Epithelial cell of esophagus (primary cell): ENCODE data around the gene XRCC5.
"Not testable (repeated sequence)": the region's sequence is repeated elsewhere in the genome, so short reads cannot be mapped to it uniquely, and the experiment has no call there.

Source experiments
- DNase-seq: peaks from one replicate; pipeline ENCODE4 v3.0.0; 2010; ENCODE audit warnings: low read depth
- H3K4me3 ChIP-seq: 2 replicates; pipeline ENCODE4 v1.5.1; 2011; ENCODE audit warnings: mild to moderate bottlenecking, low read length, control low read depth
- TF ChIP-seq, protein P1 (sequence below): IDR thresholded peaks from 2 replicates; pipeline ENCODE4 v1.5.1; 2011; ENCODE audit warnings: low read depth, mild to moderate bottlenecking, low read length, control low read depth, inconsistent platforms; ENCODE audit not compliant: insufficient read depth; ENCODE audit errors: missing control alignments

Gene XRCC5

DNA sequence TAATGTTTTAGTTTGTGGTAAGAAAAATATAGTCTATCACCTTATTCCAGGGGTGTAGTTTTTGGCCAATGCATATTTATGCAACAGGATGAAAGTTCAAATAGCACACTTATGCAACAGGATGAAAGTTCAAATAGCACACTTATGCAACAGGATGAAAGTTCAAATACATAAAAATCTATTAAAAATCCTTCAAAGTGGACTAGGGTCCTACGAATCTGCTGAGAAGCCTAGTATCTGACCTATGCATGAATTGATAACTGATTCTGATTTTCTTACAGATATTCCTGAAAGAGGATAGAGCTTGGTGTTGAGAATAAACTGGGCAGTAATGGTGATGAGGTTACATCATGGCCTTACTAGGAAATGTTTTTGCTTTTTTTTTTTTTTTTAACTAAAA lies 30.4 kb upstream of the XRCC5 start:
- TF ChIP-seq, protein P1, sequence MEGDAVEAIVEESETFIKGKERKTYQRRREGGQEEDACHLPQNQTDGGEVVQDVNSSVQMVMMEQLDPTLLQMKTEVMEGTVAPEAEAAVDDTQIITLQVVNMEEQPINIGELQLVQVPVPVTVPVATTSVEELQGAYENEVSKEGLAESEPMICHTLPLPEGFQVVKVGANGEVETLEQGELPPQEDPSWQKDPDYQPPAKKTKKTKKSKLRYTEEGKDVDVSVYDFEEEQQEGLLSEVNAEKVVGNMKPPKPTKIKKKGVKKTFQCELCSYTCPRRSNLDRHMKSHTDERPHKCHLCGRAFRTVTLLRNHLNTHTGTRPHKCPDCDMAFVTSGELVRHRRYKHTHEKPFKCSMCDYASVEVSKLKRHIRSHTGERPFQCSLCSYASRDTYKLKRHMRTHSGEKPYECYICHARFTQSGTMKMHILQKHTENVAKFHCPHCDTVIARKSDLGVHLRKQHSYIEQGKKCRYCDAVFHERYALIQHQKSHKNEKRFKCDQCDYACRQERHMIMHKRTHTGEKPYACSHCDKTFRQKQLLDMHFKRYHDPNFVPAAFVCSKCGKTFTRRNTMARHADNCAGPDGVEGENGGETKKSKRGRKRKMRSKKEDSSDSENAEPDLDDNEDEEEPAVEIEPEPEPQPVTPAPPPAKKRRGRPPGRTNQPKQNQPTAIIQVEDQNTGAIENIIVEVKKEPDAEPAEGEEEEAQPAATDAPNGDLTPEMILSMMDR, result no peak
- H3K4me3 ChIP-seq, result no peak overlapping the region
- DNase-seq, result no peak

DNA sequence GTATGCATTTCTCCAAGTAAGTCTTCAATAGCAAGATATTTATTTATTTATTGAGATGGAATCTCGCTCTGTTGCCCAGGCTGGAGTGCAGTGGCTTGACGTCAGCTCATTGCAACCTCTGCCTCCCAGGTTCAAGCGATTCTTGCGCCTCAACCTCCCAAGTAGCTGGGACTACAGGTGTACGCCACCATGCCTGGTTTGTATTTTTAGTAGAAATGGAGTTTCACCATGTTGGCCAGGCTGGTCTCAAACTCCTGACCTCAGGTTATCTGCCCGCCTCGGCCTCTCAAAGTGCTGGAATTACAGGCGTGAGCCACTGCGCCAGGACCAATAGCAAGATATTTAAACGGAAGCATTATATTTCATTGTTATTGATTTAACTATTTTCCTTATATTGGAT lies 29.1 kb upstream of the XRCC5 start:
- not testable (repeated sequence) for H3K4me3 ChIP-seq, DNase-seq

DNA sequence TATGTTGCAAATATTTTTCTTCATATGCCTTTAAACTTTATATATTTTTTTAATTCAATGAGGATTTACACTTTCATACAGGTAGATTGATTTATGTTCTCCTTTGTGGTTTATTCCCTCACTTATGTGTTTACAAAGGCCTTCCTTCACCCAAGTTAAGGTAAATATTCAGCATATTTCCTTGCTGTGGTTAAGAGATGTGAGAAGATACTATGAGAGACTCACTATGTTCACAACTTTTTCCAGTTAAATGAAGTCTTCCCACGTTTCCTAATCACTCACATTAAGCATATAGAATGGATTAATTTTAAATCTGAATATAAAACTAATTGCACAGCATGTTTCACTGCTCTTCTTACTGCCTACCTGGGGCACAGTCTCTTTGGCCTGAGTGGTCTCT lies 28.1 kb upstream of the XRCC5 start:
- H3K4me3 ChIP-seq, result peak overlapping the region; percentile 67
- DNase-seq, result no peak
- TF ChIP-seq, protein P1, result no peak

DNA sequence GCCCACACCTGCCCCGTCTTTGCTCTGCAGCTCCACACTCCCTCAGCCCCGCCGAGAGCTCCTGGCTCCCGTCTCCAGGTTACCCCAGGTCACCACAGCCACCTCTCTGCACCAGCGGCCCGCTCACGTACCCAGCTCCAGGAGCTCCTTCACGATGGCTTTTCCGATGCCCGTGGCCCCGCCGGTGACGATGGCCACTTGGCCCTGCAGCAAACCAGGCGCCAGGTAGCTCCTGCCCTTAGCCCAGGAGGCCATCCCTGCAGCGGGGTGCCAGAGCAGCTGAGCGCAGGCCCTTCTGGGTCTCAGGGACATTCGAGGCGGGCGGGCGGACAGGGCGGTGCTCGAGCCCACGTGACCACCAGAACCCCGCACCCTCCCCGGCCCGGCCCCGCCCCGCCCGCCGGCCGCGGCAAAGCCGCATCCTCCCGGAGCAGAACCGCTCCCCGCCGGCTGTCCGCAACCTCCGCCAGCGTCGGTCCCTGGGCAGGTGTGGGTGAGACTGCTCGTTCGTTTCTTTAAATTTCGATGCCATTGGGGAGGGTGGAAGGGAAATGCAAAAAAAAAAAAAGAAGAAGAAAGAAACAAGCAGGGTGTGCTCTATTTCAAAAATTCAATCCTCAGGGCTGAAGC lies 27.5 kb upstream of the XRCC5 start, which contains the start of the genes PECR and TMEM169:
Gene PECR (minus strand): TSS at position 323 of the 630 bp plus-strand sequence. CDS start 68 bp downstream, at position 255.
Gene TMEM169 (plus strand): TSS at position 433 of the 630 bp plus-strand sequence. CDS start 14,045 bp downstream, outside the sequence.
- peak; percentile 59 for DNase-seq
- H3K4me3 ChIP-seq, result peak within 1 kb of the TSS; percentile 67
- TF ChIP-seq, protein P1, result no peak

DNA sequence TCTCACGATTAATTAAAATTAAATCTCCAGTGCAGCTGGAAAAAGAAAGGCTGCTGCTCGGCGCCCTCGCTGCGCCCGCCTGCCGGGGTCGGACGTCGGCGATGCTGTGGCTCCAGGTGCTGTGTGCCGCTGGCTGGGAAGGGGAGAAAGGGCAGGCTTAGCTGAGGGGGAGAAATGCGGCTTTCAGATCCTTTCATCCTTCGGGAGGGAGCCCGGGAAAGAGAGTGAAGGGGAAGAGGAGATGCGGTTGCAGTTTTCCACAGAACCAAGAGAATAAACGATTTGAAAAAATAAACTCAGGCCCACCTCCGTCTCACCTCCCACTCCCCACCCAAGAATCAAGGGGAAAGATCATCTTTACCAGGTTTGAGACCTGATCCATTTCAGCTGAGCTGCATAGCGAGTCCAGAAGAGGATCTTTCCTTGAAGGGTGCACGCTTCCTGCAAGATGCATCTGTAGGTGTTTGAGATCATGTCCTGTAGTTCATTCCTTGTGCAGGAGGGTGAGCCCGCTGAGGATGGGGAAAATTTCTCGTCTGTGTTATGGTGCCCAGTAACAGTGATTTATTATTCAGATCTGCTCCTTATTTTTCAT lies 26.9 kb upstream of the XRCC5 start:
- no peak for DNase-seq
- TF ChIP-seq, protein P1, result no peak
- H3K4me3 ChIP-seq, result peak overlapping the region; percentile 67

DNA sequence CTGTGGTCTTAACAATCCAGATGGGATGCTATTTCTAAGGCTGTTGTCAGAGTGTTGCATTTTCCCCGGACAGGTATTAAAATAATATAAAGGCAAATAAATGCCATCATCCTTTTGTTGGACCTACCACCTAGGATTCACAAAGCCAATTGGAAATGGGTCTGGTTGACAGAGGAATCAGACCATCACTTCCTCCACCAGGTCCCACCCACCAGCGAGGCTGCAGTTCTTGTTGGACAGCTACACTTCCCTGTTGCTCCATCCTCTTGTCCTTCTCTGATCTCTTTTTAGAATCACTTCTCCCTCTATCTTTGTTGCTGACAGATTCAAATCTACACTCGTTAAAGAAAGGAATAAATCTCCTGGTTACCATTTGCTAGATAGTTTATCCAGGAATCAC lies 26.3 kb upstream of the XRCC5 start:
- DNase-seq, result peak; percentile 16
- TF ChIP-seq, protein P1, result no peak
- no peak overlapping the region for H3K4me3 ChIP-seq

DNA sequence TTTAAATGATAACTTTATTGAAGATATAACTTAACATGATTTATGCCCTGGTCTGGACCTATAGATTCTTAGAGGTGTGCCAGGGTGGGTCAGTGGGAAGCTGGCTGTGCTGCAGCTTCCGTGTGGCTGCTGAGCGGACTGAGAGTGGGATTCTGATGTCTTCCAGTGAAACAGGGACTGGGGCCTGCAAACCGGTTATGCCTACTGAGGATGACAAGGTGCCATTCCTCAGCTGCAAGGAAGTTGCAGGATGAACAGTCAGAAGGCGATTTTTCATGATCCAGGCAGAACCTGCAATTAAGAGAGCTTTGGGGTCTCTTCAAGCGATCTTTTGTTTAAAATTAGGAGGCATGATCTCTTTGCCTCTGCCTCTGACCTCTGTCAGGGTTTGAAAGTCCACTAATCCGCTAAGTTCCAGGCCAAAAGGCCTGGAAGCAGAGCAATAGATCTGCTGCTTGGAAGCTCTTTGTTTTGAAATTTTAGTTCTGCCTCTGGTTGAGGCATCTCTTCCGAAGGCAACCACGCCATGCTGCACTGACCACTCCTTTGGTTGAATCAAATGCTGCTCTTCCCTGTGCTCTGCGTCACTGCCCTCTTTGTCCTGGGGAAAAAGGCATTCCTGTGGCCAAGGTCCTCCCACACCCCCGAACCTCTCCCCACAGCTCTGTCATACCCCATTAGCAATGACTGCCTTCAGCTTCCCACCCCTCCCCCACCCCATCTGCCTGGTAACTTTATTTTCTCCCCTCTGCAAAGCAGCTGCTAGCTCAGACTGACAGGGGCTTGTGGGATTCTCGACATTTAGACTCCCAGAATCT lies 25.5 kb upstream of the XRCC5 start:
- DNase-seq, result peak; percentile 6
- H3K4me3 ChIP-seq, result no peak overlapping the region
- TF ChIP-seq, protein P1, result no peak
